ENCODE measurements around the gene HOXC5.
A peak's percentile ranks its signal among the peaks of the same experiment; 100 is the strongest.
"Not testable (repeated sequence)": the region's sequence is repeated elsewhere in the genome, so short reads cannot be mapped to it uniquely, and the experiment has no call there.

HOXC5 gene

GRCh38 chr12:54075409-54075808 lies 42.6 kb downstream of the HOXC5 start:
- Histone ChIP-seq H3K36me3 (ENCODE audit: control insufficient read depth in 2 of 2, insufficient read depth in 2 of 2, low read length in 2 of 2) (no peaks in the 10 kb centered on the region), H3K27ac (ENCODE audit: low read depth in 2 of 2, low read length in 2 of 2) (no peak overlapping the region), H3K4me1 (ENCODE audit: control insufficient read depth in 2 of 2, insufficient read depth in 2 of 2, low read length in 2 of 2) (no peaks in the 10 kb centered on the region), H3K27me3 (ENCODE audit: control insufficient read depth in 2 of 2, insufficient read depth in 2 of 2, low read length in 2 of 2) (peaks cover 0 to 12% of the 10 kb centered on the region in 2 donors), H3K9ac (ENCODE audit: low read depth in 1 of 2, low read length in 2 of 2) (no peak overlapping the region), H3K4me3 (ENCODE audit: low read length in 2 of 2) (no peak overlapping the region), H3K9me3 (ENCODE audit: control insufficient read depth in 2 of 2, low read length in 2 of 2) (no peaks in the 10 kb centered on the region)

- Histone ChIP-seq H3K4me1 (ENCODE audit: control insufficient read depth in 2 of 2, insufficient read depth in 2 of 2, low read length in 2 of 2) (no peaks in the 10 kb centered on the region), H3K27me3 (ENCODE audit: control insufficient read depth in 2 of 2, insufficient read depth in 2 of 2, low read length in 2 of 2) (peaks cover 0 to 12% of the 10 kb centered on the region in 2 donors), H3K9me3 (ENCODE audit: control insufficient read depth in 2 of 2, low read length in 2 of 2) (no peaks in the 10 kb centered on the region), H3K36me3 (ENCODE audit: control insufficient read depth in 2 of 2, insufficient read depth in 2 of 2, low read length in 2 of 2) (no peaks in the 10 kb centered on the region), H3K4me3 (ENCODE audit: low read length in 2 of 2) (no peak overlapping the region), H3K27ac (ENCODE audit: low read depth in 2 of 2, low read length in 2 of 2) (no peak overlapping the region), H3K9ac (ENCODE audit: low read depth in 1 of 2, low read length in 2 of 2) (no peak overlapping the region)
These were observed 43.1 kb downstream of the HOXC5 start for GRCh38 chr12:54075974-54076373.

- not testable (repeated sequence) for H3K4me1 ChIP-seq (ENCODE audit: control insufficient read depth in 2 of 2, insufficient read depth in 2 of 2, low read length in 2 of 2); H3K27me3 ChIP-seq (ENCODE audit: control insufficient read depth in 2 of 2, insufficient read depth in 2 of 2, low read length in 2 of 2); H3K27ac ChIP-seq (ENCODE audit: low read depth in 2 of 2, low read length in 2 of 2); H3K9ac ChIP-seq (ENCODE audit: low read depth in 1 of 2, low read length in 2 of 2); H3K36me3 ChIP-seq (ENCODE audit: control insufficient read depth in 2 of 2, insufficient read depth in 2 of 2, low read length in 2 of 2); H3K4me3 ChIP-seq (ENCODE audit: low read length in 2 of 2); H3K9me3 ChIP-seq (ENCODE audit: control insufficient read depth in 2 of 2, low read length in 2 of 2)
These were observed 45.0 kb downstream of the HOXC5 start for GRCh38 chr12:54077843-54078242.

GRCh38 chr12:54079115-54079514 lies 46.3 kb downstream of the HOXC5 start:
- not testable (repeated sequence) for H3K27ac ChIP-seq (ENCODE audit: low read depth in 2 of 2, low read length in 2 of 2); H3K9me3 ChIP-seq (ENCODE audit: control insufficient read depth in 2 of 2, low read length in 2 of 2); H3K4me3 ChIP-seq (ENCODE audit: low read length in 2 of 2); H3K27me3 ChIP-seq (ENCODE audit: control insufficient read depth in 2 of 2, insufficient read depth in 2 of 2, low read length in 2 of 2); H3K9ac ChIP-seq (ENCODE audit: low read depth in 1 of 2, low read length in 2 of 2); H3K36me3 ChIP-seq (ENCODE audit: control insufficient read depth in 2 of 2, insufficient read depth in 2 of 2, low read length in 2 of 2); H3K4me1 ChIP-seq (ENCODE audit: control insufficient read depth in 2 of 2, insufficient read depth in 2 of 2, low read length in 2 of 2)

DNA sequence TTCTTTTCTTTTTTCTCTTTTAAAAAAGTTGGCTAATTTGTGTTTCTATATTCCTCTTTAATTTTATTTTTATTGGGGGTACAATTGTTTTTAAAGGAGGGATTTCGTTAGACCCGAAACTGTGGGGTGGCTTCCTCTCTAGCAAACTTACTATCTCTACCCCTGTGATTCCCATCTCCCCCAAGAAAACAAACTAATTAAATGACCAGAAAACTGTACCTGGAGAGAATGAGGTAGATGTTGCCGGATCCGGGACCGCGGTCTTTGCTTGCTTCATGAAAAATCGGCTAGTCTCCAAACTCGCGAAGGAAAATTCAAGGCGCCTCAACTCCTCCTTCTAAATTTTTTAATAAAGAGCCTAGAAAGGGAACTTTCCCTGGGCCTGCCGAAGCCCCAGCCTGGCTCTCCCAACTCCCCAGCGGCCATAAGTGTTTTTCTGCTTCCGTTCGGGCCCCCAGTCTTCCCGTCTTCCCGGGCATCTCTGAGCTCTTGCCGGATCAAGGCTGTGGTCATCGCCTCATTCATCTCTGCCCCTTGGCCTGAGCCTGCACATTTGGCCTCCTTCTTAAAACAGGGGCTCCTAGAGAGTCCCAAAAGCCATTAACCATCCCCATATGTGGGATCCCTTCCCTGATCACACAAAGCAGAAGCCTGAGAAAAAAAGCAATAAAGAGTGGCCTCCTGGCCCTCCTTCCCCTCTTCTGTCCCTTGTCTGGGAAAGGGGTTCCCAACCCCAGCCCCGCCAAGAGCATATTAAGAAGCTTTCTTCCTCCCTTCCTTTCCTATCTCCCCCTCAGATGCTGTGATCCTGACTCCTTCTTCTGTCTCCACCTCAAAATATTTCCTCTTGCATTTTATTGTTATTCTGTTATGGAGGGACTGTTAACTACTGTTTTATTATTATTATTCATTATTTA lies 47.4 kb downstream of the HOXC5 start:
- not testable (repeated sequence) for H3K9me3 ChIP-seq (ENCODE audit: control insufficient read depth in 2 of 2, low read length in 2 of 2); H3K4me3 ChIP-seq (ENCODE audit: low read length in 2 of 2); H3K27ac ChIP-seq (ENCODE audit: low read depth in 2 of 2, low read length in 2 of 2); H3K4me1 ChIP-seq (ENCODE audit: control insufficient read depth in 2 of 2, insufficient read depth in 2 of 2, low read length in 2 of 2); H3K27me3 ChIP-seq (ENCODE audit: control insufficient read depth in 2 of 2, insufficient read depth in 2 of 2, low read length in 2 of 2); H3K9ac ChIP-seq (ENCODE audit: low read depth in 1 of 2, low read length in 2 of 2); H3K36me3 ChIP-seq (ENCODE audit: control insufficient read depth in 2 of 2, insufficient read depth in 2 of 2, low read length in 2 of 2)

- not testable (repeated sequence) for H3K4me1 ChIP-seq (ENCODE audit: control insufficient read depth in 2 of 2, insufficient read depth in 2 of 2, low read length in 2 of 2); H3K36me3 ChIP-seq (ENCODE audit: control insufficient read depth in 2 of 2, insufficient read depth in 2 of 2, low read length in 2 of 2); H3K27me3 ChIP-seq (ENCODE audit: control insufficient read depth in 2 of 2, insufficient read depth in 2 of 2, low read length in 2 of 2); H3K9ac ChIP-seq (ENCODE audit: low read depth in 1 of 2, low read length in 2 of 2); H3K9me3 ChIP-seq (ENCODE audit: control insufficient read depth in 2 of 2, low read length in 2 of 2)
- H3K27ac ChIP-seq (ENCODE audit: low read depth in 2 of 2, low read length in 2 of 2), result peak overlapping the region in 1 of 2 donors; percentile 9
- H3K4me3 ChIP-seq (ENCODE audit: low read length in 2 of 2), result peak overlapping the region in 1 of 2 donors; percentile 31
These were observed 48.2 kb downstream of the HOXC5 start for GRCh38 chr12:54081053-54081514.

- not testable (repeated sequence) for H3K27me3 ChIP-seq (ENCODE audit: control insufficient read depth in 2 of 2, insufficient read depth in 2 of 2, low read length in 2 of 2); H3K36me3 ChIP-seq (ENCODE audit: control insufficient read depth in 2 of 2, insufficient read depth in 2 of 2, low read length in 2 of 2); H3K4me1 ChIP-seq (ENCODE audit: control insufficient read depth in 2 of 2, insufficient read depth in 2 of 2, low read length in 2 of 2); H3K9ac ChIP-seq (ENCODE audit: low read depth in 1 of 2, low read length in 2 of 2); H3K9me3 ChIP-seq (ENCODE audit: control insufficient read depth in 2 of 2, low read length in 2 of 2)
- Histone ChIP-seq H3K27ac (ENCODE audit: low read depth in 2 of 2, low read length in 2 of 2) (peak overlapping the region in 1 of 2 donors; percentile 23), H3K4me3 (ENCODE audit: low read length in 2 of 2) (peak overlapping the region in 1 of 2 donors; percentile 26)
These were observed 48.9 kb downstream of the HOXC5 start for GRCh38 chr12:54081581-54082396.

- H3K4me1 ChIP-seq (ENCODE audit: control insufficient read depth in 2 of 2, insufficient read depth in 2 of 2, low read length in 2 of 2), result no peaks in the 10 kb centered on the region
- peak overlapping the region in 1 of 2 donors; percentile 23 for H3K27ac ChIP-seq (ENCODE audit: low read depth in 2 of 2, low read length in 2 of 2)
- no peak overlapping the region for H3K9ac ChIP-seq (ENCODE audit: low read depth in 1 of 2, low read length in 2 of 2)
- no peaks in the 10 kb centered on the region for H3K9me3 ChIP-seq (ENCODE audit: control insufficient read depth in 2 of 2, low read length in 2 of 2)
- peaks cover 0 to 6% of the 10 kb centered on the region in 2 donors for H3K27me3 ChIP-seq (ENCODE audit: control insufficient read depth in 2 of 2, insufficient read depth in 2 of 2, low read length in 2 of 2)
- no peaks in the 10 kb centered on the region for H3K36me3 ChIP-seq (ENCODE audit: control insufficient read depth in 2 of 2, insufficient read depth in 2 of 2, low read length in 2 of 2)
- H3K4me3 ChIP-seq (ENCODE audit: low read length in 2 of 2), result peak overlapping the region in 1 of 2 donors; percentile 26
These were observed 49.6 kb downstream of the HOXC5 start for GRCh38 chr12:54082397-54082892.

Data from mucosa of rectum (tissue), 2 donors.